HepG2 (cell line): ENCODE data around the gene TFB1M. TPM values are rescaled to one million over a fixed set of nuclear protein-coding genes. Genes with fewer than 3 reads are reported as not detected.
A peak's percentile ranks its signal among the peaks of the same experiment; 100 is the strongest.

Experiments
- FUBP1 ChIP-seq: sonication (generic); formaldehyde crosslinking; IDR thresholded peaks from 2 replicates; pipeline ENCODE4 v1.5.1; 2020; ENCODE audit warnings: missing genetic modification reagents, mild to moderate bottlenecking, borderline replicate concordance
- TEAD2 ChIP-seq: sonication (generic); formaldehyde crosslinking; IDR thresholded peaks from 2 replicates; pipeline ENCODE4 v1.9.0; 2021; ENCODE audit warnings: missing genetic modification reagents
- ZNF407 ChIP-seq: sonication (generic); formaldehyde crosslinking; IDR thresholded peaks from one replicate; pipeline ENCODE4 v1.5.1; 2020; ENCODE audit warnings: mild to moderate bottlenecking, missing genetic modification reagents; ENCODE audit errors: not compliant biosample characterization
- ZNF574 ChIP-seq: sonication (generic); formaldehyde crosslinking; IDR thresholded peaks from 2 replicates; pipeline ENCODE4 v1.4.0; 2020; ENCODE audit warnings: missing genetic modification reagents
- ZNF609 ChIP-seq: sonication (generic); formaldehyde crosslinking; IDR thresholded peaks from 2 replicates; pipeline ENCODE4 v1.4.0; 2020; ENCODE audit warnings: mild to moderate bottlenecking, missing genetic modification reagents, borderline replicate concordance
- ZNF660 ChIP-seq: sonication (generic); formaldehyde crosslinking; IDR thresholded peaks from 2 replicates; pipeline ENCODE4 v1.5.1; 2020; ENCODE audit warnings: mild to moderate bottlenecking, low read depth, missing genetic modification reagents, borderline replicate concordance
- ZNF781 ChIP-seq: sonication (generic); formaldehyde crosslinking; IDR thresholded peaks from 2 replicates; pipeline ENCODE4 v1.5.1; 2020; ENCODE audit warnings: borderline replicate concordance, mild to moderate bottlenecking, missing genetic modification reagents; ENCODE audit errors: not compliant biosample characterization
- polyA plus RNA-seq, 8 experiments: library from polyadenylated mRNA; depleted of rRNA in 3 of 8; stranded (reverse) in 7 of 8; unstranded in 1 of 8; fragments of >200 nt; fragmentation: Illumina TruSeq in 4 of 8; extraction: Trizol in 4 of 8; gene quantifications; 2 replicates each; pipeline versions ENCODE4 v1.2.1 to v1.2.3, GENCODE V29; 2011 to 2016; ENCODE audit warnings: low read depth in 4 of 8, missing spikeins in 1 of 8, mixed read lengths in 1 of 8; ENCODE audit not compliant: insufficient read depth in 1 of 8
- total RNA-seq, 5 experiments: library from RNA; depleted of rRNA; stranded (reverse); fragments of >200 nt; fragmentation: Illumina TruSeq; extraction: Trizol; gene quantifications; 2 replicates each; pipeline ENCODE4 v1.2.3, GENCODE V29; 2016; ENCODE audit warnings: low read depth in 1 of 5

TFB1M gene
- total and polyA plus RNA-seq, 2 of the 13 experiments (the other 11 are each of a cell fraction or from before 2014, with no cell fraction given): 91.4 to 122 TPM

- TF ChIP-seq ZNF609 (CRISPR knock-in tag): no peak
- peak; percentile 24 for TF ChIP-seq ZNF781 (CRISPR knock-in tag)
- TF ChIP-seq ZNF660 (CRISPR knock-in tag): no peak
- TF ChIP-seq ZNF574: no peak; the same call in 1 of the 2 replicates
- TF ChIP-seq ZNF407 (CRISPR knock-in tag): no peak
- no peak for TF ChIP-seq TEAD2 (CRISPR knock-in tag)
- TF ChIP-seq FUBP1 (CRISPR knock-in tag): 0 out of 2 replicates have a peak, but pooled peaks have one; percentile 25
Observed at GRCh38 chr6:155314773-155315515, 660 bp upstream of the TFB1M start (continued).
